NCI-H345 (cell line): ENCODE data around the gene C1orf198.
A peak's percentile ranks its signal among the peaks of the same experiment; 100 is the strongest.

ENCODE experiments used
- DNase-seq: peaks from one replicate; lab custom pipeline; 2025; lab: John Stamatoyannopoulos, UW

The C1orf198 gene

DNA sequence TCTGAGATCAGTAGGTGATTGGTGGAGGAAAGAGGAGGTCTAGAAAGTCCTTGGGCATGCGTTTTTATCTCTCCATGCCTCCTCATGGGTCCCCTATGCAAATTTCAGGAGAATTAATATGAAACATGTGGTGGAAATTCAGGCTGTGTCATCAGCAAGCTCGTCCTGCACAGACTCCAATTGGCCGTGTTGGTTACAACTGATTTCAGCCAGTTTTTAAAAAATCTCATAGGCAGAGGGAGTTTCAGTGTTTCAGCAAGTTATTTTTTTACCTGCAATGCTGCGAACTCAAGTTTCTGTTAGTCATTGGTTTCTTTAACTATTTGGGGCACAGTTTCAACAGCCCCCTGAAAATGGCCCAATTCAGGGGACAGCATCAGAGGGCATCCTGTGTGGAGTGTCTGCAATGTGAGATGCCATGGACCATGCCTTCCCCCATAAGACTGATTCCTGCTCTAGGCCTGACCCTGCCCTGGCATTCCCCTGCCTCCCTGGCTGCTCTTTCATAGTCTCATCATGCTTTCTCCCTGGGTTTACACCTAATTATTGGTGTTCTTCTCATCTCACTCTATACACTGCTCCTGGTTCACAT, 59.9 kb downstream of the C1orf198 start:
- DNase-seq = no peak

DNA sequence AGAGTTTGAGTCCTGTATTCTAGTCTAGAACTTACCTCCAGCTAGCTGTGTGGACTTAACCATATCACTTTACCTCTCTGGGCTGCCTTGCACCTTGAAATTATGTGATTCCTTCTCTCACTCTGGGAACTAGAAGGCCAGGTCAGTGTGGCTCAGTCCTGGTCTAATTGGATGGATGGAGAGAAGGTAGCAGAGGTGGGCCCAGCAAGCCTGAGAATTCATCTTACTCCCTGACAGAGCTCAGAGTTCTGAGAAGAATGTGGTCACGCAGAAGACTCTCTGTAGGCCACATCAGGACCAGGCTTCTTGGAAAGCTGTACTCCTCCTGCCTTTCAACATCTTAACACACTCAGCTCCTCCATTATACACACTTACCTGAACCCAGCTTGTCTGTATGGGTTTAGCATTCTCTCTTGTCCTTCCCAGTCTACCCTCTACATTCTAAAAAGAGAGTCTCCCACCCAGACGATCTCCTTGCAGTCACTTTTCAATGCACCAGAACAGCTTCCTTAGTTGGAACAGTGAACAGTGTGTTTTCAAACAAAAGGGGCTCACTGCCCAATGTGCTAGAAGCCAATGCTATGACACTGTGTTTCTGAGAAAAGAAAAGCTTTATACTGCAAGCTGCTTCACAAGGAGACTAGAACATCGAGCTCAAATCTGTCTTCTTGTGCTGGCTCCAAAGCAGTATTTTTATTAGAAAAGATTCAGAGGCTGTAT, 60.6 kb downstream of the C1orf198 start:
- no peak for DNase-seq

DNA sequence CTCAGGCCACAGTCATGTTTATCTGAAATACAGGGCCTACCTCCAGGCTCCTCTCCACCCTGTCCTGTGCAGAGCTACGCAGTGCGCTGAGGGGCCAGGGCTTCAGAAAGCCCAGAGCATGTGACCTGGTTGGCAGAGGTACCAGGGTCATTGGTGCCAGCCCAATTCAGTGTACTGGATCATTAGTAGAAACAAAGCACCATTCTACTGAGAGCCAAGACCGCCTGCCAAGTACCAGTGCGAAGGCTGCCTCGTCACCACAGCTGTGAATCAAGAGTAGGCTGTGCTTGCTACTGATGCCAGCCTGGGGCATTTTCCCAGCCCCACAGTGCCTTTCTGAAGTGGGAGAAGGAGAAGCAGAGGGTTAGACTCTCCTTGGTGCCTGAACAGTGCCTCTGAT, 61.3 kb downstream of the C1orf198 start:
- no peak for DNase-seq

DNA sequence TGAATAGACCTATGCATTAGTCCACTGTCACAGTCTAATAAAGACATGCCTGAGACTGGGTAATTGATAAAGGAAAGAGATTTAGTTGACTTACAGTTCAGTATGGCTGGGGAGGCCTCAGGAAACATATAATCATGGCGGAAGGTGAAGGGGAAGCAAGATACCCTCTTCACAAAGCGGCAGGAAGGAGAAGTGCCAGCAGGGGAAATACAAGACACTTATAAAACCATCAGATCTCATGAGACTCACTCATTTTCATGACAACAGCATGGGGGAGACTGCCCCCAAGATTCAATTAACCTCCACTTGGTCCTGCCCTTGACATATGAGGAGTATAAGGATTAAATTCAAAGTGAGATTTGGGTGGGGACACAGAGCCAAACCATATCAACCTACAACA, 61.8 kb downstream of the C1orf198 start:
- no peak for DNase-seq

DNA sequence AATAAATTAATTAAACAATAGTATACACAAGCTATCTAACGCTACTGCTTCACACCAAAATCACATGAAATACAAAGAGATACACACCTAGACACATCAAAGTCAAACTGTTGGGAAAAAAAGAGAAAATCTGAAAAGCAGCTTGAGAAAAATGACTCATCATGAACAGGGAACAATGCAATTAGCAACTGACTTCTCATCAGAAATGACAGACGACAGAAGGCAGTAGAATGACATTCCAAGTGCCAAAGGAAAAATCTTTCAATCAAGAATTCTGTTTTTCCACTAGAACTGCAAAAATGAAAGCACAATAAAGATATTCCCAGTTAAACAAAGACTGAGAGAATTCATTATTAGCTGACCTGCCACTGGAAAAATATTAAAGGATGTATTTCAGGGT, 63.9 kb downstream of the C1orf198 start:
- DNase-seq = no peak

DNA sequence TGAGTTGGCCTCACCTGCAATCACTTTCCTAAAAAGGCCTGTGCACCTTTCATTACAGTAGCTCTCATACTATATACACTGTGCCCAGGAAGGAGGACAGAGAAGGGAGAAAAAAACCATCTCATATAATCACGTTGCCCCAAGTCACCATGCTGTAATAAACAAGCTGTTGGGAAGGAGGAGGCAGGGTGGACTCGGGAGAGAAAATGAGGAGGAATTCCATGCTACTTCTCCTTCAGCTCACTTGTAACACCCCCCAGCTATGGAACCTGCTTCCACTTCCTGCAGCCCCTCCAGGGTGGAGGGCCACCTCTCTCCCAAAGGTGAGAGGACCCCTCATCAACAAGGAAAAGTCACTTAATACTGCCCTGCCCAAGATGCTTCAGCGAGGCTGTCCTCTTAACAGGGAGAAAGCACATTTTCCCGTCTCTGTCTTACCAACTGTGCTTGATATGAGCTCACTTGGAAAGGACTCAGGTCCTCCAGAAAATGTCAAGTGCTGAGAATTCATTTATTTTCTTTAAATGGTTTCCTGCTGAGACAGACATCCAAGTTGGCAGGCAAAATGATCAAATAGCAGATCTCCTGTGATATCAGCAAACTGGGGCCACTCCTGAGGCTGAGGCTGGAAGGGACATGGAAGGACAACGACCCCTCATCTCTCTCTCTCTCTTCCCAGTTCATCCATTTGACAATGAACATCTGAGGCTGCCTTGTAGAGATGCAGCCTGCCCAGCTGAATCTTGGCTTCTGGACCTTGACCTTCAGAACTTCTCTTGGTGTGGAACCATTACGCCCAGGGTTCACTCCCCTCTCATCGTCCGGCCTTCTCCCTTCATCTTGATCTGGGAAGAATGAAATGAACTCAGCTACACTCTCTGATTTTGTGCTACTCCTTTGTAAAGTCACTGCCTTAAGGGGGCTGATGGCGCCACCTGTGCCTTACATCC, 67.2 kb downstream of the C1orf198 start:
- no peak for DNase-seq

DNA sequence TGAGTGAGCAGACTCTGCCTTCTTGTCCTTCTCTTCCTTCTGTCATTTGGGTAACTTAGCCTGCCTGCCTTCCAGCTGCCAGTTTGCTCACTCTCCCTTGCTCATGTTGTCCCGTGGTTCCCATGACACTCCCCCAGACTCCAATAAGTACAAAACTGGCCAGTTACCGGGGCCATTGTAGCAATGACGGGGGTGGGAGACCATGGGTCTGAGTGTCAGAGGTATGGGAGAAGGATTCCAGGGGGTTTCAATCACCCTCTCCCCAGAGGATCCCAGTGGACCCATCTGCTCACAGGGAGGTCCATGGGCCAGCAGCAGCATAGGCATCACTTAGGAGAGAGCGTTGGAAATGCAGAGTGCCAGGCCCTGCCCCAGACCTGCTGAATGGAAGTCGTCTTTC, 69.8 kb downstream of the C1orf198 start:
- no peak for DNase-seq

DNA sequence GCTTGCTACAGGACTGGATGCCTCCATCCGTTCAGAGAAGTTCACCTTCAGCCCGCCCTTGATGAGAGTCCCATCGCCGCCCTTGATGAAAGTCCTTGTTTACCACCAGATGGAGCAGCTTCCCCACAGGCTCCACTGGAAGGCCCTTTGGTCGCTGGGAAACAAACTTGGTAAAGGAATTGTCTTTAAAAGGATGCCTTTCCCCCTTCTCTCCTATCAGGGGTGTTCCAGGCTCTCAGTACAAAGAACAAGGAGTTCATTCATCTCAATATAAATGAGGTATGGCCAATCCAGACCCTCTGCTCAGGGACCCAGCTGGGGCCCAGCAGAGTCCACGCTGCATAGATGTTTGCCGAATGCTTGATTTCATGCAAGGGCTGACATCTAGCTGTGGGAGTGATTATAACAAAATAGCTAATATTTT, 70.4 kb downstream of the C1orf198 start:
- DNase-seq = peak; percentile 35

DNA sequence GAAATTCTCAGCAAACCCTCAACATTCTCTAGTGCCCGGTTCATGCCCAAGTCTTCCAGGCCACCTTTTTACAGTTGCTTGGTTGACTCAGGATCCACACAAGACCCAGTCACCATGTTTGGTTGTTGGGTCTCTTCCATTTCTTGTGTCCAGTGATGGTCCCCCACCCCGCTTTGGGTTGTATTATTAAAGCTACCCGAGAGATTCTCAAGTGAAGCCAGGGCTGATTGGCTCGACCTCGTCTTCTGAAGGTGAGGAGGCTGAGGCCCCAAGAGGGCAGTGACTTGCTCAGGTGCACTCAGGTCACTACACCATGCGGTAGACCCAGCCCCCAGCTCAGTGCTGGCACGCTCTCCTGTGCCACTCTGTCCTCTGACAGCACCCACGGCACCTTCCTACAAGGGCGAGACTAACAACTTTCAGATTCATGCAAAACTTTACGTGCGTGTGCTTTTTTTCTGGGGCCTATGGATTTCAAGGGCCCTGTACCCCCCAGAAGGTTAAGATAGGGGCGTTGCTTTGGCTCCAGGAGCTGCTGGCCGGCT, 70.9 kb downstream of the C1orf198 start:
- DNase-seq = no peak

DNA sequence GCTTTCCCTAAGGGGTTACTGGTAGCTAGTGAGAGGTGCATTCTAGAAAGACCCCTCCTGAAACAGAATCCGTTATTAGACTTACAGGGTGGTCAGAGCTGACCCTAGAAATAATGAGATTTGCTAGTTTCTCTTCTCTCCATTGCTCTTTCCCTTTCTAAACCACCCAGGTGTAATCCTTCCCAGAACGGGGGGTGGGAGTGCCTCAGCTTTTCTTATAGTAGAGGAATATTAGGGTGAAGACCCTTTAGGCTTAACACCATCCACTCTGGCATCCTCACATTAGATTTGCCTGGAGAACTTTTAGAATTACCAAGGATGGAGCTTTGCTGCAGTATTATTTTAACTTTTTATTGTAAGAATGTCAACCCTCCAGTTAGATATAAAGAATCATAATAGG, 71.7 kb downstream of the C1orf198 start:
- DNase-seq = no peak

DNA sequence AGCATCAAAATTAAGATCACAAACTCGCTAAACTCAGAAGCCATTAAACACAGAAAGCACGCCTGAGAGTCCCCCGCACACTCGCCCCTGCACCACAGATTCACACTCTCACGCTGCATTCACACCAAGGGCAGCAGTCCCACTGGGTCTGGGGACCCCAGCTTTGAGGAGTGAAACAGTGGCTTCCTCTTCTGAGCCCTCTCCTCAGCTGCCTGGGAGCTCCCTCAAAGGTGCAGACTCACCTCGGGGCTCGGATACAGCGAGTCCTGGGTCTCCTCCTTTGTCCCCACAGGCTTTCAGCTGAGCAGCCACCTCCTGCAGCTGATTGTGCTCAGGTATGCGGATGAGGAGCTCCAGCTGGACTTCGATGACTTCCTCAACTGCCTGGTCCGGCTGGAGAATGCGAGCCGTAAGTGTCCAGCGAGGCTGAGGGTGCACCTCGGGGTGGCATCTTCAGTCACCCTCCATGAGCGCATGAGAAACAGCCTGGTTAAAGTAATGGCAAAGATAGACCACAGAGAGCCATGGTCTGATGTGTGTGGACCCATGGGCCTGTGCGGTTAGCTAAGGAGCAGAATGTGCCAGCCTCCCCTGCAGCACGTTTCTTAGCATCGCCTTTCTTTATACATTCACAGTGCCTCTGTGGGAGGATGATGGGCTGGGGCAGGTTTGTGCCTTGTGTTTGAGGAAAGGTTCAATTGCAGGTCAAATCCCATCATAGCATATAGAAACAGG, 73.3 kb downstream of the C1orf198 start:
- DNase-seq = no peak

DNA sequence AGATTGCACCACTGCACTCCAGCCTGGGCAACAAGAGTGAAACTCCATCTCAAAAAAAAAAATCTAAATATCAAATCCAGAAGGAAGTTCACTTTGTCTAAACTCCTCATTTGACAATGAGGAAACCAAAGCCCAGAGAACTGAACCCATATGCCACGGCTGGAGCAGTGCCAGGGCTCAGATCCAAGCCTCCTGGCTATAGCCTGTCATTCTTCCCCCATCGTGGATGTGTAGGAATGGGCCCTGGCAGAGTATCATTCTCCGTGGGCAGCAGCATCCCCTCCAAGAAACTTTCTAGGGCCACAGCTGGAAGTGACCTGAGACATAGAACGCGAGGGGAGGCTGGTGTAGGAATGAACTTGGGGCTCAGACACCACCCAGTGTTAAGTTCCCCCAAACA, 73.9 kb downstream of the C1orf198 start:
- DNase-seq = no peak

DNA sequence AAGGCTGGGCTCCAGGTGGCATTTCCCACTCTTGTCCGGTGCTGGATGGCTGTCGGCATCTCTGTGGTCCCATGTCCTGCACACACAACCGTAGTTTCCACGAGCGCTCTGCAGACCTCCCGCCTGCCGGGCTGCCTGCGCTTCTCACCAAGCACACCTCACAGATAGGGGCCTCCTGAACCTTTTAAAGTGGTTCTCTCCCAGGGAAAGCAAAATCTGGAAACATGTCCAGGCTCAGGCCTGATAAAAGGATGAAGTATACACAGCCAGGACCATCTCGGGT, 74.9 kb downstream of the C1orf198 start:
- no peak for DNase-seq

DNA sequence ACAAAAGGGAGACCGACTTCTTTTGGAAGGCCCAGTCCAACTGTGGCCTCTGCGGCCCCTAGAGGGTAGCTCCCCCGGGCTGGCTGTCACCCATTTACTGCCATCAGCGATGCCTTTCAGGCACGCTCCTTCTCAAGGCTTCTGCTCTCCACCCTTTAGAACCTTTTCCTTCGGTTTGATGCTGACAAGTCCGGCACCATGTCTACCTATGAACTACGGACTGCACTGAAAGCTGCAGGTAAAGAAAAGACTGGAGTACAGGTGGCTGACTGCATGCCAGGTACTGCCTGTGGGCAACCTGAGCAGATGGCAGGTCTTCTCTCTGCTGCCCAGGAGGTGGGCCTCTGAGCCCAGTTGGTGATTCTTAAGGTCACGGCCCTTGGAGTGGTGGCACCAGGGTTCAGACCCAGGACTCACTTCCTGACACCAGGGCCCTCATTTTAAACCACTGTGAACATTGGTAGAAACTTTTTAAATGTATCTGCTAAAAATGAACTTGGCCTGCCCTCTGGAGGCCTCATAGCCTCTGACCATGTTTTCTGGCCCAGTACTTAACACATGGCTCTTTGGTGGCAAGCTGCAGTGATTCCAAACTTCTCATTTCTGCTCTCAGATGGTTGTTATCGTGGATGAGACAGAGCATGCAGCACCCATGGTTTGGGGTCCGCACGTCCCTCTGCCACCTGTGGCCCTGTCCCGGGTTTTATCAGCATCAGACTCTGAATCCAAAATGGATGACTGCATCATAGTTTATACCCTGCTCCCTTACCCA, 75.4 kb downstream of the C1orf198 start:
- no peak for DNase-seq

DNA sequence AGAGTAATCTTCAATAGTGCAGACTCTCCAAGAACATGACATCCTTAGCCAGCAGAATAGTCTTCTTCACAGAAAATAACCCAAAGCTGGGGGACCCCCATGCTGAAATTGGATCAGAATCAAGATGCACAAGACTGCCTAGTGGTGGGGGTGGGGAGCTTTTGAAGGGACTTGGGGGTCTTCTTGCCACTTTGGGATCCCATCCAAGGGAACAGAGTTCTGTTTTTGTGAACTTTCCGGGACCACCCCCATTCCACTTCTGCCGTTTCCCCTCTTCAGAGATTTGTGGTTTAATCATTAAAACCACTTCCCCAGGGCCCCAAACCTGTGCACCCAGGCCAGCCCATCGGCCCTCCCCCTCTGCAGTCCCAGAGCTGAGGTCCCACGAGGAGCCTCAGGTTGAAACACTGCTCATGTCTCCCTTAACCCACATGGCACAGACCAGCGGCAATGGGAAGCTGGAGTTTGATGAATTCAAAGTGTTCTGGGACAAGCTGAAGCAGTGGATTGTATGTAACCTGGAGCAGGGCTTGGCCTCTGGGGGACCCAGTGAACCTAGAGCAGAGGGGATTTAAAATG, 76.2 kb downstream of the C1orf198 start:
- DNase-seq = no peak

DNA sequence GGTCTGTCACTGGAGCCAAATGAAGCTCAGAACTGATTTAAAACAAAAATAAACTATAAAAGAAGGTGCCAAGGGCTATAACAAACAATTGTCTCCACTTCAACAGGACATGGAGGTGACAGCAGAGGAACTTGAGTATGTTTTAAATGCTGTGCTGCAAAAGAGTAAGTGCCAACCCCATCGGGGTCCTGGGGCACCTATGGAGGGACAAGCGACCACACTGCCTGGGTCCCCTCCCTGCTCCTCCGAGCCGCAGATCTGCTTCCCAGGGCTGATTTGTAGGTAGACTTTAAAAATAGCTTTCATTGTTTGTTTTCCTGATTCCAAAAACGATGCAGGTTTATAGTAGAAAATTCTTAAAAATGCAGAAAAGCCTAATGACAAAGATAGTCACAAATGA, 78.3 kb downstream of the C1orf198 start:
- no peak for DNase-seq

DNA sequence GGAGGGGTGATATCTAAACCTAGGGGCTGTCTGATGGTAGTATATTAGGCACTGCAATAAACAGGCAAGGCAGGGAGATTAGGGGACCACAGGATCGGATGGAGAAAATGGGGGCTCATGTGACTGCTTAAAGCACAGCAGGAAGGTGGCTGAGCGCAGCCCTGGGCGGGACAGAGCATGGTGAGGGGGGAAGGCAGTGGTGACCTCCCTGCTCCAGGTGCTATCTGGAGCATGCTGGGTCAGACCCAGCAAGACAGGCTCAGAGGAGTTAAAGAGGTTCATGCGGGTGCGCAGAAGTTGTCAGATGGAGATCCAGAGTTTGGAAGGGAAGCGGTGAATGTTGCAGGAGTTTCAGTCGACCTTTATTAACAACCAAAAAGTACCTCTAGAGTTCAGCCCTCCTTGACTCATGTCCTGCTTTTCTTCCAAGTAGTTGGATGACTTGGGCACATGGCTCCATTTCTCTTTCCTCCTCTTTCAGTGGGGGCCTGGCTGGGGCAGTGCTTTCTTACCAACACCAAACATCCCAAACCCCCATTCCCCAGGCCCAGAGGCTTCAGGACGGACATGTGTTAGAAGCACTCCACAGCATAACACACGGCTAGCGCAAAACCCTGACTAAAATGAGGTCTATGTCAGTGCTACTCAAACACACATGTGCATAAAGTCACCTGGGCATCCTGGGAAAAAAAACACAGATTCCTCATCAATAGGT, 79.6 kb downstream of the C1orf198 start:
- no peak for DNase-seq

DNA sequence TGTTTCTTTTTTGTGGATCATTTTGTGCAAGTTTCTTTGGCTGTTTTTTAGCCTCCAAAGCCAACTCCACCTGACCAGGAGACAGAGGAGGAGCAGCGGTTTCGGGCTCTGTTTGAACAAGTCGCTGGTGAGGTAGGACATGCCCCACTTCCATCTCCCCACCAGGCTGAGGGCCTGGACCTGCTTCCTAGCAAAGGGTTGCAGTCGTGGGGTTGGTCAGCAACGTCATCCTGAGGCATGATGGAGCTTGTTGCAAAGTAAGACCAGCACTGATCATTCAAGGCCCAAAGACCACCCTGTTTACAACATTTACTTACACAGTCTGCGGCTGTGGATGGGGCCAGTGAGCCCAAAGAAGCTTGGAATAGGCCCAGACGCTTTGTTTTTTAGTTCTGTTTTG, 80.8 kb downstream of the C1orf198 start:
- no peak for DNase-seq
